Measurements from ENCODE around the gene RPH3AL. TPM values are rescaled to one million over a fixed set of nuclear protein-coding genes. Genes with fewer than 3 reads are reported as not detected.

The RPH3AL gene
- 0.78 and 1.2 TPM in 2 replicates for total RNA-seq
- long read RNA-seq: 0 reads

GRCh38 chr17:352421-353212 lies at the start of gene RPH3AL:
Gene RPH3AL (minus strand): TSS chr17:352807. CDS start chr17:327543, 25,264 bp downstream.
- no peak for TF ChIP-seq CTCF (IDR thresholded peaks at IDR 0.05)
- Mint-ChIP-seq H3K36me3 (ENCODE audit: unreplicated experiment) (no peaks in the 10 kb centered on the region), H3K27me3 (ENCODE audit: unreplicated experiment) (no peaks in the 10 kb centered on the region), H3K27ac (ENCODE audit: unreplicated experiment) (peak within 1 kb of the TSS; percentile 78), H3K9me3 (ENCODE audit: unreplicated experiment) (no peaks in the 10 kb centered on the region), H3K4me1 (ENCODE audit: unreplicated experiment) (peaks cover 29% of the 10 kb centered on the region), H3K4me3 (ENCODE audit: unreplicated experiment) (peak within 1 kb of the TSS; percentile 32)
- no peak for DNase-seq (ENCODE audit: extremely low spot score, unreplicated experiment)

- H3K27ac Mint-ChIP-seq (ENCODE audit: unreplicated experiment): no peak overlapping the region
- no peak overlapping the region for H3K4me3 Mint-ChIP-seq (ENCODE audit: unreplicated experiment)
- peaks cover 8% of the 10 kb centered on the region for H3K27me3 Mint-ChIP-seq (ENCODE audit: unreplicated experiment)
- no peaks in the 10 kb centered on the region for H3K9me3 Mint-ChIP-seq (ENCODE audit: unreplicated experiment)
- TF ChIP-seq CTCF (IDR thresholded peaks at IDR 0.05): no peak
- no peaks in the 10 kb centered on the region for H3K4me1 Mint-ChIP-seq (ENCODE audit: unreplicated experiment)
- DNase-seq (ENCODE audit: extremely low spot score, unreplicated experiment): no peak
- no peaks in the 10 kb centered on the region for H3K36me3 Mint-ChIP-seq (ENCODE audit: unreplicated experiment)
These were observed 47.6 kb upstream of the RPH3AL start for GRCh38 chr17:400257-400656.

- peaks cover 8% of the 10 kb centered on the region for H3K27me3 Mint-ChIP-seq (ENCODE audit: unreplicated experiment)
- H3K36me3 Mint-ChIP-seq (ENCODE audit: unreplicated experiment): no peaks in the 10 kb centered on the region
- TF ChIP-seq CTCF (IDR thresholded peaks at IDR 0.05): no peak
- H3K27ac Mint-ChIP-seq (ENCODE audit: unreplicated experiment): no peak overlapping the region
- no peaks in the 10 kb centered on the region for H3K4me1 Mint-ChIP-seq (ENCODE audit: unreplicated experiment)
- H3K4me3 Mint-ChIP-seq (ENCODE audit: unreplicated experiment): no peak overlapping the region
- H3K9me3 Mint-ChIP-seq (ENCODE audit: unreplicated experiment): no peaks in the 10 kb centered on the region
- no peak for DNase-seq (ENCODE audit: extremely low spot score, unreplicated experiment)
These were observed 44.2 kb upstream of the RPH3AL start for GRCh38 chr17:396788-397187.

- TF ChIP-seq CTCF (IDR thresholded peaks at IDR 0.05): no peak
- no peak overlapping the region for H3K27ac Mint-ChIP-seq (ENCODE audit: unreplicated experiment)
- H3K9me3 Mint-ChIP-seq (ENCODE audit: unreplicated experiment): no peaks in the 10 kb centered on the region
- no peaks in the 10 kb centered on the region for H3K4me1 Mint-ChIP-seq (ENCODE audit: unreplicated experiment)
- H3K27me3 Mint-ChIP-seq (ENCODE audit: unreplicated experiment): peaks cover 8% of the 10 kb centered on the region
- H3K36me3 Mint-ChIP-seq (ENCODE audit: unreplicated experiment): no peaks in the 10 kb centered on the region
- no peak overlapping the region for H3K4me3 Mint-ChIP-seq (ENCODE audit: unreplicated experiment)
- no peak for DNase-seq (ENCODE audit: extremely low spot score, unreplicated experiment)
These were observed 43.4 kb upstream of the RPH3AL start for GRCh38 chr17:395974-396373.

- H3K9me3 Mint-ChIP-seq (ENCODE audit: unreplicated experiment): no peaks in the 10 kb centered on the region
These were observed 42.6 kb upstream of the RPH3AL start for GRCh38 chr17:395179-395578.

More at GRCh38 chr17:395179-395578, 42.6 kb upstream of the RPH3AL start:
- H3K4me1 Mint-ChIP-seq (ENCODE audit: unreplicated experiment): no peaks in the 10 kb centered on the region
- H3K27ac Mint-ChIP-seq (ENCODE audit: unreplicated experiment): no peak overlapping the region
- TF ChIP-seq CTCF (IDR thresholded peaks at IDR 0.05): no peak
- DNase-seq (ENCODE audit: extremely low spot score, unreplicated experiment): no peak
- H3K4me3 Mint-ChIP-seq (ENCODE audit: unreplicated experiment): no peak overlapping the region
- H3K27me3 Mint-ChIP-seq (ENCODE audit: unreplicated experiment): peaks cover 8% of the 10 kb centered on the region
- H3K36me3 Mint-ChIP-seq (ENCODE audit: unreplicated experiment): no peaks in the 10 kb centered on the region

Measured in osteocyte (in vitro differentiated cells).